Stimulated activated CD4-positive, alpha-beta T cell treated with anti-CD3 and anti-CD28 coated beads, Interleukin-15, amount 100 ng/mL, for 24 hours (primary cell): ENCODE data around the gene NME7.
"Not testable (repeated sequence)": the region's sequence is repeated elsewhere in the genome, so short reads cannot be mapped to it uniquely, and the experiment has no call there.

Experiments
- DNase-seq: peaks from one replicate; pipeline ENCODE4 v3.0.0-alpha.2; 2020

NME7 gene

DNA sequence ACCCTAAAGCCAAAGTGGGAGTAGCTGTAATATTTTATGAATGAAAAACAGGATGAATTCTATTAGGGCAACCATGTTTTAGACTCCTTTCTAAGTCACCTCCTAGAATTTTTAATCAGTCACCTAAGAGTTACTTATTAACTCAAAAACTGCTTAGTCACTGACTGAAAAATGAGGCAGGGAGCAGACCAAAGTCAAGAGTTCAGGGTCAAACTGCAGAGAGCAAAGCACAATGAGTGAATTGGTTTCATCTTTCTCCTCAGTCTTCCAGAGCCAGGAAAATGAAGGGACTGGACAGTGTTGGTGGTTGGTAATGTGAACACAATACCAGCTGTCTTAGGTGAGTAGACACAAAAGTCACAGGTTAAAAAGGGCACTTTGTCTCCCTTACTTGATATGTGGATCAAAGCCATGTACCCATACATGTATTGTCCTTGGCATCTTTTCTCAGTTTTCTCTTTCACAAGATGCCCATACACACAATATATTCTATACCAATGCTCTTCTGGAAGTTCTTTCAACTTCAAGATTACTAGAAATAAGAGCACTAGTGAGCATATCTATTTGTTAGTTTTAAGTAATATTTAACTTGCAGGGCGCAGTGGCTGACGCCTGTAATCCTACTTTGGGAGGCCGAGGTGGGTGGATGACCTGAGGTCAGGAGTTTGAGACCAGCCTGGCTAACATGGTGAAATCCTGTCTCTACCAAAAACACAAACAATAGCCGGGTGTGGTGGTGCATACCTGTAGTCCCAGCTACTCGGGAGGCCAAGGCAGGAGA, 218.9 kb downstream of the NME7 start:
- no peak for DNase-seq

DNA sequence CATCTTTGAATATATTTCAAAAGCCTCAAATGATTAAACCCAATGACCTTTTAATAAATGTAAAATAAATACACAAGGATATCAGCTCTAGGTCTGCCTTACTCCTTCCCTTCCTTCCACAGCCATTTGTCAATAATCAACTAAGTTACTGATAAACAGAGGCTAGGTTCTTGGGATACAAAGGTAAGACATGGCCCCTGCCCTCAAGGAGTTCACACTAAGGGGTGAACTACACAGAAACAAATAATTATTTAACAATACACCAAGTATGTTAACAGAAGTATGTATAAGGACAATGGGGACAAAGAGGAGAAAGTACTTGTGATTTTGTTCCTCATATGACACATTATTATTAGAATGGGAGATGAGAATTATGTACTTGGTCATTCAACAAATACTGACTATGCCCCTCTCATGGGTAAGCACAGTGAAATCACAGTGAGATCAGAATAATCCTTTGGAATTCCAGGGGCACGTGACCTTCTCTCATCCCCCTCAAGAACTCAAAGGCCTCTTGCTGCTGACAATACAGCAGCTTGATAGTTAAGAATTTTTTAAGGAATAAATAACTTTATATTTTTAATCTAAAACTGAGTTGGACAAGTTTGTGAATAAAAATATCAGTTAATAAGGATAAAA, 220.9 kb downstream of the NME7 start:
- no peak for DNase-seq

DNA sequence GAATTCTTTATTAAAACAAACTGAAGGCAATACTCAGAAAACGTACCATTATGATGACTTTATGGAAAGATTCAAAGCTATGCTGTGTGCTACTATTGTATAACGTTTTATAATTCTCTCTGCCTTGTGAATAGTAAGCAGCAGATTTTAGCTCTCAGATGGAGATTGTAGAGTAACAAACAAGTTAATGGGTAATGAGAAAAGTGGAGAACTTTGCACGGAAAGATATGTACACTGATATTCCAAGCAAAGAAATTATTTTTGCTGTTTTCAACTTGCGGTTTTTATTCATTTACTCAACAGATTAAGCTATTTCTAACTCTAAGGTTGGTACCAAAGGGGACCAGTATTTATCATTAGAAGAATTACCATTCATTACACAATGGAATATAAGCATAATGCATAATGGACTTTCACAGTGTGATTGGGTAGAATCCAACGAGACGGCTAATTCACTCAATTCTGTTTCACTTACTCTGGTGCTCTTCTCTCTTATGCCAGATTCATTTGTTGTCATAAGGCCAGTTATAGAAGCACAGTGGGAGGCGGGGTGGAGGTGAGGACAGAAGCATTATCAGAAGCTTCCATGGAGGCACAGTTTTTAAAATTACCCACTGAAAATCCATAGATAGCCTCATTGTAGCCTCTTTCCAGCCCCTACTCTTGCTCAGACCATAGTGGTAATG, 222.5 kb downstream of the NME7 start:
- no peak for DNase-seq

DNA sequence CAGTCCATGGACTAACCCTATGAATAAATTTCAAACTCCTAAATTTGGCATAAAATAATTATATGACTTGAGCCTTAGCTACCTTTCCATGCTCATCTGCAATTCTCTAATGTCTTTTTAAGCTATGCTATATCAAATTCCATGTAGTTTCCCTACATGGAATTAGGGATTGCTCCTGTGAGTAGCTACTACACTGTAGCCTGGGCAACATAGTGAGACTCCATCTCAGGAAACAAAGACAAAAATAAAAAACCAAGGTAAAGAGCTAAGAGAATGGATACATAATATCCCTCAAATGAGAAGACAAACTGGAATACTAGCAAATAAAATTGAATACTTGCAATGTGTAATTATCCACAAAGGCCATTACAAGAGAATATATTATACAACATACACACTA, 223.6 kb downstream of the NME7 start:
- DNase-seq: no peak

DNA sequence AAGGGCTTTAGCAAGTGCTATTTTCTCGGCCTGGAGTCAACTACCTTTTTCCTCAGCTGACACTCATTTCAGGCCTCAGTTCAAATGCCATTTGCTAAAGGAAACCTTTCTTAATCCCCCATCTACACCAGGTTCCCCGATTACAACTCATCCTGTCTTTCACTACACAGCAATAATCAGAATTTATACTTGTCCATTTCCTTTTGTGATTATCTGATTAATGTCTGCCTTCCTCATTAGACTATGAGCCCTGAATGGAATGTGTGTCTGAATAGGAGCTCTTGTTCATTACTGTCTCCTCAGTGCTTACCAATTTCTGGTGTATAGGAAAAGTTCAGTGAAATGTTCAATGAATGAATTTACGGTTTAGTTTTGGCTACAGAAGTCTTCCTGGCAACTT, 224.3 kb downstream of the NME7 start:
- DNase-seq: no peak

DNA sequence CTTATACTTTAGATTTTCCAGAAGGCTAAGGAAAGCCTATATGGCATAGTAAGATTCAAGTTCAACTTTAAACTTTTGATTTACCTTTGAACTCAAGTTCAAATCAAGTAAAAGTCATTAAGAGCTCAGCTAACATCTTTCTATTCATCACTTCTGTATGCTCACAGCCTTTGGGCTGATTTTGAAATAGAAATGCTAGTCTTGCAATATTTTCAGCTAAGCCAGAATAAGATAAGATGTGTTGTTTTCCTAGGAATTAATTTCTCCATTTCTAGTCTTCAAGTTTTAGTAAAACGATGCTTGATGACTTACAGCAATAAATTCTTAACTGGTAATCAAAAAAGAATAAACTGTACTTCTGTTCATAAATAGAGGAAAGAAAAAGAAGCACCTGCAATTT, 225.5 kb downstream of the NME7 start:
- no peak for DNase-seq

DNA sequence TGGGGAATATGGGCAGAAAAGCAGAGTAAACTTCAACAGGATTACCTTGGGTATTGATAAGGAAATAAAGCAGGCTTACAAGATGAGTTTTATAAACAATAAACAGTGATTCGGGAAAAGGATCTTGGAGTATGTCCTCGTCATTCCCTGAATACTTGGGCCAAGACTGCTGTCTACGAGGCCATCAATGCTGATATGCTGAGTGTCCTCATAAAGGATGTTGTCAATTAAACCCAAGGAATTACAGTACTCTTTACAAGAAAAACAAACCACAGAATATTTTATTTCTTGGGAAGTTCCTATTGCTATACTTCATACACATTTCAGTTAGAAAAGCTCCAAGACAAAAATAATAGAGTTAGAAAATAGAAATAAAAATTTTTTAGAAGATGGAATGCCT, 226.2 kb downstream of the NME7 start:
- DNase-seq: no peak

DNA sequence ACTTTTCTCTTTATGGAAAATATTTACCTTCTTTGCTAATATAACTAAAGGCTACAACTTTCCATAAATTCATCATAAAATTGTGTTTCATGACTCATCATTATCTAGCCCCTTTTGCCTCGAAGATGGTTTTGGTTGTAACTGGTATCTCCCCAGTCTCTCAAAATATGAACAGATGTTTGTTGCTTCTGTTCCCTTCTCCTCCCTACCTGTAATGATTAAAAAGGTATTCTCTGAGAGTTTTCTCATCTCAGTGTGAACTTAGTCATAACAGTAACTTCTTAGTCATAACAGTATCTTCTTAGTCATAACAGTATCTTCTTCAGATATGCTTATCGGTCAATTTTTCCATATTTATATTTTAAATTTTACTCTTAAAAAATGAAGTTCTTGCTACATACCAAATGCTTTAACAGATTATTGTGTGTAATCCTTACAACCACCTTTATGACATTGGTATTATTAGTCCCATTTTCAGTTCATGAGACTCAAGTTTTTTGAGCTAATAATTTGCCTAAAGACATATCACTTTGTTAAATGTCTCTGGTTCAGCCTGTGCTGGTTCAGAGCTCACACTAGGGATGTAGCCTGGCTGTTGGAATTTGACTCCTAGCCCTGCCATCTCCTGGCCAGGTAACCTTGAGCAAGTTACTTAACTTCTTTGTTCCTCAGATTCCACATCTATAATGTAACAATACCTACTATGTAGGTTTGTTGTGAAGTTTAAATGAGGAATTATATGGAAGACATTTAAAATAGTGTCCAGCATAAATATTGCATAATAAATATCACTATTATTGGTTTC, 228.5 kb downstream of the NME7 start:
- DNase-seq: no peak

DNA sequence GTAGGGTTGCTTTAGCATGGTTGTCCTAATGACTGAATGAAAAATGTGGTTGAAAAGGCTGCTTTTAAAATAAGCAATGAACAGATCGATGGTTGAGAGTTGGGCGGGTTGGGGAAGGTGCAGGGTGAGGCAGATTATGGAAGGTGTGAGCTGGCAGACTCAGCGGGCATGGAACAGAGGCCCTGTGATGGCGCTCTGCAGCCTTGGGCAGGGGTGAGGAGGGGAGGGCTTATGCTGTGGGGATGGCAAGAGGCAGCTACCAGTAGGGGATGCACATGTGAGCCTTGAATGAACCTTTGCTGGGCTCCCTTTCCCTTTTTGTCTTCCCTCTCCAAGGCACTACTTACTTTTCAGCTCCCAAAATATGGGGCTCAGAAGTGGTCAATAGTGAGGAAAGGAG, 230.2 kb downstream of the NME7 start:
- DNase-seq: no peak

DNA sequence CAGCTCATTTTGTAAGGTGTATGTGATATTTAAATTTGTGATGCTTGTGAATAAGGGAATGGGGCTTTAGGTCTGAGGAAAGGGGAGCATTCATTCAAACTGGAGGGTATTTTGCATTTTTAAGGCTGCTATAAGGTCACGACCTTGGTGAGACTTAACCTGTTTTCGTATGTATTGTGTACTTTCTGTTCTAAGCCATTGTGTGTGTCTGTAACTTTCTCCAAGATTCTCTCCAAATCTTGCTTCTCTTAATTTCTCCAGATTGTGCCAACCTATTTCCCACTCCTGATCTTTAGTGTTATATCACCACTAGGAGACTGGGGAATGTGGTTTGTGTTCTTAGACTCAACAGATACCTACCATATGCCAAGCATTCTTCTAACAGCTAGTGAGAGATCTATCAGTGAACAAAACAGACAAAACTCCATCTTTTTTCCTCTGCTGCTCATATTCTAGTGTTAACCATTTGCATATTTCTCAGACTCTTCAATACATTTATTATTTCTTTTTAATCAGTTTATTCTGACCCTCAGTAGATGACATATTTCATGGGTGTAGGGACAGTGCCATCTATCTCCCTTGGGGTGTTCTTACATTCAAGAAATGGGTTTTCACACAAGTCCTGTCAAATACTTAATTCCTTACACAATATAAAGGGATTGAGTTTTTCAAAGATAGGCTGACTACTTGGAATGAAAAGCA, 233.6 kb downstream of the NME7 start:
- no peak for DNase-seq

DNA sequence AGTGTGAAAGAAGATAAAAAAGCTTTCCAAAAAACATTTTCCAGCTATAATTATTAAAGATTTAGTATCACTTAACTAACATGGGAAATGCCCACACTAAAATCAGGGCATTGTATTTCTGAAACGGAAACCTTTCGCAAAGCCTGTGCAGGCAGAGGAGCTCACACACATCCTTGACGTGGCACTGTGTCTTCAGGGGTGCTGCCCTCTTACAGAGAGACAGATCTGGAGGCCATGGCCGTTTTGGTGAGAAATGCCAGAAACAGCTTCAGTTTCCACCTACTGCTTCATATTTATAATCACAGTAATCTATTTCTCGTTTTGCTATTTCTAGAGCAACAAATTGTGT, 234.4 kb downstream of the NME7 start:
- no peak for DNase-seq

DNA sequence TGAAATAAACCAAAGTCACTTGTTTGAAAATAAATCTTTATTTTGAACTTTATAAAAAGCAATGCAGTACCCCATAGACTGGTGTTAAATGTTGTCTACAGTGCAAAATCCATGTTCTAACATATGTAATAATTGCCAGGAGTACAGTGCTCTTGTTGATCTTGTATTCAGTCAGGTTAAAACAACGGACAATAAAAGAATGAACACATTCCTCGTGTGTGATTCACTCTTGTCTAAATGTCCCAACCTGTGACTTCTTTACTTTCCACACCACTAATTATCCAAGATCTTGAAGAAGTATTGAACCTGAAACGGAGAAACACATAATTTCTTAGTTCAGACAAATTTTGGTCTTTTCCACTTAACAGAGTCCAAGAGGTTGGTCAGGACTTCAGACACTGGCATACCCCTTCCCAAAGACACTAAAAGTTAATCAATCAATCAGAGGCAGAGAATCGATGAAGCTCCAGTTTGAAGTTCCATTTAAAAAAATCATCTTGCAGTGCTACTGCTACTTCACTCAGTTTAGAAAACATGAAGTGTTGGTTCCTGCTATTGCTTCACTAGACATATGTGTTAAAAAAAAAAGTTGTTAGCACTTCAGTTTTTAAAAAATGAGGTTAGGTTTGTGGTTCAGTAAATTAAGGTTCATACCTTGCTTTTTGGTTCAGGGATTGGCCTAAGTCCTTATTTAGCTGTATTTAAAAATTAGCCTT, 234.9 kb downstream of the NME7 start:
- no peak for DNase-seq

DNA sequence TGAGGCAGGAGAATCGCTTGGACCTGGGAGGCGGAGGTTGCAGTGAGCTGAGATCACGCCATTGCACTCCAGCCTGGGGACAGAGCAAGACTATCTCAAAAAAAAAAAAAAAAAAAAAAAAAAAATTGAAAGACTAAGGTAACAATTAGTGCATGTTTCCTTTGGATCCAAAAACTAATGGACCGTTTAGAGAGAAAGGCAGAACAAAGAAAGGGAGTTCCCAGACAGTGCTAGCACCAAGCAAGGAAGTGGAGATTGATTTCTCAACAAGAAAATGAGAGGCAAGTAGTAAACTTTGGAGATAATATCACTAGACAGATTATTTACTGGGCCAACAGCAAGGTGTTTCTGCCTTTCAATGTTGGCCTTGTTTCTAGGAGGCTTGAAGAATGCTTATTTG, 236.9 kb downstream of the NME7 start:
- no peak for DNase-seq

DNA sequence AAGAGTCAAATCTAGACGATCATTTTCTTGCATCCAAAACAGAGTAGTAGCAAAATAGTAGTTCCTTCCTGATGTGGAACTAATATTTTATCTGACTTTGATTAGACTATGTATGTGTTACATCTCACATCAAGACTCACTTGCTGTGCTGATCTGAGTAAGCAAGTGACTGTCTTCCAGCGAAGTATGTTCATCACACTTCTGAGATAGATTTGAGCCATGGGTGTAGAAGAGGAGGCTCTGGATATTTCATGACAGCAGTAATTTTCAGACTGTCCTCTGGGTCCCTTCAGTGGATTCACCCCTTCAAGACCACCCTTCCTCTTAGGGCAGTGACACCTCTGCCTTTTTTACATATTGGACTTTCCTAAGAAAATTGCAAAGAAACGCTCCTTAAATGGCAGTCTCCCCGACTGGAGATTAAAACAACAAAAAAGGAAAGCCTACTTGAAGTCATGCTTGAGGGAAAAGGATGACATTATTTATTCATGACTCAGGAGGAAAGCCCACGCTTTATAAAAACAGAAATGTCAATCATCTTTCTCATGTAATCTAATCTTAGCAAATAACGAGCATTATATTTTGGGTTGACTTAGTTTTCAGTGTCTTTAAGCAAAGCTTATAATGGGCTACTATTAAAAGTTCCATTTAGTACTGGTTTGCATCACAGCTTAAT, 238.3 kb downstream of the NME7 start:
- DNase-seq: no peak

DNA sequence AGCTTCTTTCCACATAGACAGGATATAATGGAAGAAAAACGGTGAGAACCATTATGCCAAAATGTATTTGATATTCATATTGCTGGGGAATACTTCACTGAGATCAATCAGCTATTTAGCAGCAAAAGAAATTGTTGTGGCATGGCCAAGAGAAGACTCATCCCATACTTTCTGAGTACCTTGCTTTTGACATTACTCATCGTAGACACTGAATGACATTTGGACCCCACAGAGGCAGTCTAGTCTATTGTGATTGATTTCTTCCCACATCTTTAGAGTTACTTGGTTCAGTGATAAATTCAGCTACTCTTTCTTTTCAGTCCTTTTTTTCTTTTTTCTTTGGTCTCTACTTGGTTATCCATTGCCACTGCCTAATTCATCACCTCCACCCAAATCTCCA, 239.0 kb downstream of the NME7 start:
- no peak for DNase-seq

DNA sequence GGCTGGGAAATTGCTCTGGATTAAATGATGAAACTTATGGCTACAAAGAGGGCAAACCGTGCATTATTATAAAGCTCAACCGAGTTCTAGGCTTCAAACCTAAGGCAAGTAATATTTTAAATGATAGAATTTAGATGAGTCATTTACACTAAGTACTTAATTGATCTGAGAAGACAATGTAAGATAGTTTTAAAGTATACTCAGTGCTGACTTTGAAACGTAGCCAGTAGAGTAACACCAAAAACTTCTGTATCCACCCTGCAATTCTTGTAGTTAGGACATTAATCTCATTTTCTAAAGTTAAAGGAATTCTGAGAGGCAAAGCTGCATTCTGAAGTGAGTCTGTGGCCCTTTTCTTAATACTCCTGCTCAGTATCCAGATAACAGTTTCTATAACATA, 240.3 kb downstream of the NME7 start:
- DNase-seq: no peak

DNA sequence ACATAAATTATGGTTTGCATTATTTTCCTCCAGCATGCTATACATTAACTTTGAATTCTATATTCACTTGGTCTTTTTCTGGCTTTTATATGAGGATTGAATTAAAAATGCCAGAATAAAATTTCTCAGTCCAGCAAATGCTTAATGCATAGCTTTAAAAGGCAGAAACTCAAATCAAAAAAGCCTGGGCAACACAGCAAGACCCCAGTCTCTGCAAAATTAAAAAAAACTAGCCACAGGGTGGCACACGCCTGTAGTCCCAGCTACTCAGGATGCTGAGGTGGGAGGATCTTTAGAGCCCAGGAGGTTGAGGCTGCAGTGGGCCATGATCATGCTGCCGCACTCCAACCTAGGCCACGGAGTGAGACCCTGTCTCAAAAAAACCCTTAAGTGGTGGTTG, 241.3 kb downstream of the NME7 start:
- no peak for DNase-seq

DNA sequence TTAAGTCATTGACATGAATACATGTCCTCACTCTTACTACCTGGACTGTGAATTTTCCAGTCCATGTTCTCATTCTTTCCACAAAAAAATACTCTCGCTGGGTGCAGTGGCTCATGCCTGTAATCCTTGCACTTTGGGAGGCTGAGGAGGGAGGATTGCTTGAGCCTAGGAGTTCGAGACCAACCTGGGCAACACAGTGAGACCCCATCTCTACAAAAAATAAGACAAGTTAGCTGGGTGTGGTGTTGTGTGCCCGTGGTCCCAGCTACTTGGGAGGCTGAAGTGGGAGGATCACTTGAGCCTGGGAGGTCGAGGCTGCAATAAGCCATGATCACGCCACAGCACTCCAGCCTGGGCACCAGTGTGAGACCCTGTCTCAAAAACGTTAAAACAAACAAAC, 242.0 kb downstream of the NME7 start:
- DNase-seq: not testable (repeated sequence)

DNA sequence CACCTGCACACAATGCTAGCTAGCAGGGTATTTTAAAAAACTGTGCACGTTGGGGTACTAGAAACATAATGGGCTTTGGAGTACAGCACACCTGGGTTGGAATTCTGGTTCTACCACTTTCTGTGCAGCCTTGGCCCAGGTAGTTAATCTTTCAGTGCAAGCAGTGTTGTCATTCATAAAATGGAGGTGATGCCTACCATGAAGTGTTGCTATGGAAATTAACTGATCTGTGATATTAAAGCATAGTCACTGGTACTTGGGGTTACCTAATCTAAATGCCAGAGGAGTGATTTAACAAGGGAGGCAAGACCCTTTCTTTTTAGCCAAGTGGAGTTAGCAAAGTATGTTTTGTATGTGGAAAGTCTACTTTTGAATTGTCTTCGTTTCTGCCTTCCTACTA, 243.1 kb downstream of the NME7 start:
- DNase-seq: no peak

DNA sequence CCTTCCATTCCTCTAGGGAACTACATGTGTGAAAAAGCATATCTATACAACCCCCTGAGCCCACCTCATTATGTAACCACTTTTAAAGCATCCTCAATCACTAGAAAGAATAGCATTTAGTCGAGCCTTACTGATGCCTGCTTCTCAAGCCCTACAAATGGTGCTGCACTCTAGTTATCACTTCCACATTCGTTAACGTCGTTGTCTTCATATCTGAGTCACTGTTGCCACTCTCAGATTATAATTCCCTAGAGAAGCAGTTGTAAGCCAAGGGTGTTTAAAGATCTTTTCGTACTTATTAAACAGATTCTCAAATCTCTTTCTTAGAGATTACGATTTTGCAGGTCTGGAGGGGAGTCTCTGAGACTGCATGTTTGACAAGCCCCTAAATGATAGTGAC, 244.6 kb downstream of the NME7 start:
- DNase-seq: no peak

DNA sequence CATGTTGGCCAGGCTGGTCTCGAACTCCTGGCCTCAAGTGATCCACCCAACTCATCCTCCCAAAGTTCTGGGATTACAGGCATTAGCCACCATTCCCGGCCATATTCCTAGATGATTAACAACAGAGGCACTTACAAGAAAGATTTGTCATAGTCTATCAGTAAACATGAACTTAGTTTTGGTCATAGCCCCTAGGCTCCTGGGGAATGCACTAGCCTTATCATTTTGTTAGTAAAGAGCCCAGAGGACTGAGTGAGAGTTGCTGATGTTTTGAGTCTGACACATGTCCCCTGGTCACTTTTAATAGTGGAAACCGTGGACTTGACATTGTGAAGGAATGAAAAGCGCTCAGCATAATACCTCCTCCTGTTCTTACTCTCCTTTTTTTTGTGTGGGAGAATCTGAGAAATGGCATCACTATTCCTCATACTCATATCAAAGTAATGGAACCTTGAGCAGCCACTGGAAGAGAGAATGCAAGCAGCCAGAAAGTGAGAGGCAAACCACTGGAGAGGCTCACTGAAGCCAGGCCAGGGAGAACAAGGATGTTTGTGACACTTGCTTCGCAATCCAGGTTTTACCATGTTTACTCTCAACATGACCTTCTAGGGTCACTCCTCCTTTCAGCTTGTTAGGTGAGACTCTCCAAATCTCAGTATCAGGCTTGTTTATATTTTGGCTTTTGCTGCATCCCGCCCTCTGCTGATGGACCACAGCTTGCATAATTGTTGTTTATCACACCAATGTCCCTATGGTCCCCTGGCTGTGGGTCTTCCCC, 246.3 kb downstream of the NME7 start:
- no peak for DNase-seq
